Esophagus squamous epithelium (tissue), 5 donors: ENCODE measurements around the gene COL1A1. TPM values are rescaled to one million over a fixed set of nuclear protein-coding genes. Genes with fewer than 3 reads are reported as not detected.
A peak's percentile ranks its signal among the peaks of the same experiment; 100 is the strongest.

ENCODE experiments used
- DNase-seq: peaks from one replicate; lab custom pipeline; 2025; lab: John Stamatoyannopoulos, UW
- H3K27ac ChIP-seq, 4 donors: fragments of 200-600 bp; sonication (generic); one replicate each; pipeline ENCODE4 v1.5.1; 2016 to 2019; ENCODE audit warnings: mild to moderate bottlenecking in 1 of 4
- H3K27me3 ChIP-seq, 4 donors: fragments of 200-600 bp; sonication (generic); 1 replicate in 3 of 4; 2 replicates in 1 of 4; pipeline versions ENCODE4 v1.5.1 to v1.6.0; 2017 to 2021; ENCODE audit warnings: antibody characterized with exemption in 1 of 4
- H3K36me3 ChIP-seq, 3 donors: fragments of 200-600 bp; sonication (generic); one replicate each; pipeline ENCODE4 v1.5.1; 2016 to 2019
- H3K4me1 ChIP-seq, 3 donors: fragments of 200-600 bp; sonication (generic); one replicate each; pipeline ENCODE4 v1.5.1; 2017 to 2019
- H3K4me3 ChIP-seq, 4 donors: fragments of 200-600 bp; sonication (generic); 1 replicate in 3 of 4; 2 replicates in 1 of 4; pipeline ENCODE4 v1.5.1; 2016 to 2019; ENCODE audit warnings: mild to moderate bottlenecking in 2 of 4, moderate library complexity in 1 of 4
- H3K9me3 ChIP-seq, 3 donors: fragments of 200-600 bp; sonication (generic); one replicate each; pipeline ENCODE4 v1.5.1; 2016 to 2019
- CTCF ChIP-seq, 6 experiments: fragments of 450-650 bp in 4 of 6; fragments of 200-600 bp in 2 of 6; sonication (generic) in 2 of 6; IDR thresholded peaks; one replicate each; pipeline ENCODE4 v1.5.1; 2016 to 2019; ENCODE audit warnings: antibody characterized with exemption in 6 of 6, mild to moderate bottlenecking in 4 of 6, moderate library complexity in 4 of 6
- POLR2A ChIP-seq, 4 donors: fragments of 450-650 bp; IDR thresholded peaks; one replicate each; pipeline ENCODE4 v1.6.1; 2017; ENCODE audit warnings: antibody characterized with exemption in 4 of 4, mild to moderate bottlenecking in 4 of 4, moderate library complexity in 3 of 4
- WGBS, 2 donors: methylation state at CpG; one replicate each; pipeline ENCODE4 v1.1.5; 2018; 5-methylcytosine and 5-hydroxymethylcytosine counted together
- intact Hi-C: fragments of 100-400 bp; cut with DNase I; formaldehyde crosslinking; loops from one replicate; pipeline ENCODE4 v1.15.0; 2022
- total RNA-seq, 4 donors: library from RNA; depleted of rRNA; stranded (reverse); fragments of >200 nt; gene quantifications; one replicate each; pipeline ENCODE4 v1.1.0, GENCODE V29; 2016
- donor health status: DM: yes; HTN: yes; CAD: no.

The COL1A1 gene
- total RNA-seq, 4 donors from 2014 or later: 12.4 to 20.8 (median 19.7) TPM

GRCh38 chr17:50149417-50150353, 51.7 kb downstream of the COL1A1 start:
- Histone ChIP-seq H3K27me3 (no peaks in the 10 kb centered on the region), H3K4me3 (peak overlapping the region; percentile 71 to 85 (median 82)), H3K9me3 (no peaks in the 10 kb centered on the region), H3K27ac (peak overlapping the region; percentile 93 to 95 (median 94)), H3K36me3 (peaks cover 0 to 8% (median 0%) of the 10 kb centered on the region in 3 donors), H3K4me1 (peaks cover 51 to 93% (median 60%) of the 10 kb centered on the region in 3 donors)
- peak in 1 of 4 donors; percentile 31 for TF ChIP-seq POLR2A (IDR thresholded peaks at IDR 0.05)
- TF ChIP-seq CTCF (IDR thresholded peaks at IDR 0.05): peak in 1 of 6 experiments; percentile 30
- intact Hi-C loops: loop anchor here (2.0 kb wide), 1 partner anchor 55 kb away; the partner anchor contains the start of gene PDK2
- WGBS, 2 donors: 0% methylated on average over 16 to 31 of the region's 123 CpGs
- DNase-seq: no peak

GRCh38 chr17:50149091-50149416, 52.4 kb downstream of the COL1A1 start:
- no peak for DNase-seq
- intact Hi-C loops: loop anchor here (2.0 kb wide), 1 partner anchor 54 kb away; the partner anchor contains the start of gene PDK2
- Histone ChIP-seq H3K27me3 (no peaks in the 10 kb centered on the region), H3K9me3 (no peaks in the 10 kb centered on the region), H3K36me3 (peaks cover 0 to 14% (median 0%) of the 10 kb centered on the region in 3 donors), H3K4me3 (peak overlapping the region; percentile 71 to 85 (median 82)), H3K27ac (peak overlapping the region; percentile 93 to 95 (median 94)), H3K4me1 (peaks cover 51 to 93% (median 59%) of the 10 kb centered on the region in 3 donors)
- TF ChIP-seq CTCF (IDR thresholded peaks at IDR 0.05) (no peak), POLR2A (IDR thresholded peaks at IDR 0.05) (no peak)
- 0% methylated on average over 2 to 3 of the region's 30 CpGs for WGBS, 2 donors

- peak in 1 of 4 donors; percentile 17 for TF ChIP-seq POLR2A (IDR thresholded peaks at IDR 0.05)
- TF ChIP-seq CTCF (IDR thresholded peaks at IDR 0.05): peak in 1 of 6 experiments; percentile 40
- 0 to 2% methylated on average over 3 to 7 of the region's 25 CpGs for WGBS, 2 donors
- Histone ChIP-seq H3K27ac (peak overlapping the region; percentile 93 to 95 (median 94)), H3K4me1 (peaks cover 45 to 93% (median 53%) of the 10 kb centered on the region in 3 donors), H3K36me3 (peaks cover 4 to 20% (median 5%) of the 10 kb centered on the region in 3 donors), H3K27me3 (no peaks in the 10 kb centered on the region), H3K9me3 (no peaks in the 10 kb centered on the region), H3K4me3 (peak overlapping the region; percentile 71 to 85 (median 82))
- peak; percentile 61 for DNase-seq
- intact Hi-C loops: loop anchor here (2.0 kb wide), 1 partner anchor 54 kb away; the partner anchor contains the start of gene PDK2
These were observed 53.0 kb downstream of the COL1A1 start for GRCh38 chr17:50148226-50149090.

- H3K4me1 ChIP-seq: peaks cover 45 to 93% (median 52%) of the 10 kb centered on the region in 3 donors
- no peak for DNase-seq
- intact Hi-C loops: loop anchor here (2.0 kb wide), 1 partner anchor 53 kb away; the partner anchor contains the start of gene PDK2
- TF ChIP-seq CTCF (IDR thresholded peaks at IDR 0.05) (no peak), POLR2A (IDR thresholded peaks at IDR 0.05) (no peak)
- H3K27ac ChIP-seq: peak overlapping the region; percentile 93 to 95 (median 94)
- WGBS, 2 donors: 2 to 4% methylated on average over 4 to 5 of the region's 5 CpGs
- peaks cover 8 to 26% (median 10%) of the 10 kb centered on the region in 3 donors for H3K36me3 ChIP-seq
- H3K9me3 ChIP-seq: no peaks in the 10 kb centered on the region
- peak overlapping the region; percentile 71 to 85 (median 82) for H3K4me3 ChIP-seq
- no peaks in the 10 kb centered on the region for H3K27me3 ChIP-seq
These were observed 53.6 kb downstream of the COL1A1 start for GRCh38 chr17:50147841-50148225.
